Measurements from ENCODE around the gene SLC4A4.

The SLC4A4 gene

GRCh38 chr4:71441186-71442169 lies 102.7 kb downstream of the SLC4A4 start:
- no peaks in the 10 kb centered on the region for H3K36me3 ChIP-seq (ENCODE audit: control insufficient read depth, insufficient read depth, low read length)
- no peaks in the 10 kb centered on the region for H3K9me3 ChIP-seq (ENCODE audit: control insufficient read depth, insufficient read depth, low read length)
- no peak overlapping the region for H3K27ac ChIP-seq (ENCODE audit: low read length)
- H3K4me1 ChIP-seq (ENCODE audit: control insufficient read depth, insufficient read depth, low read length): no peaks in the 10 kb centered on the region; the same call in 1 of the 2 replicates
- no CpG with 5 or more reads among the region's 5 CpGs for WGBS (ENCODE audit: insufficient coverage, insufficient read length)
- H3K4me3 ChIP-seq (ENCODE audit: low read length): no peak overlapping the region
- no peaks in the 10 kb centered on the region for H3K27me3 ChIP-seq (ENCODE audit: control insufficient read depth, insufficient read depth, low read length)
- DNase-seq (ENCODE audit: low read depth, low spot score): no peak

- WGBS (ENCODE audit: insufficient coverage, insufficient read length): no CpG with 5 or more reads among the region's 3 CpGs
- Histone ChIP-seq H3K9me3 (ENCODE audit: control insufficient read depth, insufficient read depth, low read length) (no peaks in the 10 kb centered on the region), H3K27ac (ENCODE audit: low read length) (no peak overlapping the region), H3K27me3 (ENCODE audit: control insufficient read depth, insufficient read depth, low read length) (no peaks in the 10 kb centered on the region), H3K4me1 (ENCODE audit: control insufficient read depth, insufficient read depth, low read length) (no peaks in the 10 kb centered on the region; the same call in 1 of the 2 replicates), H3K4me3 (ENCODE audit: low read length) (no peak overlapping the region), H3K36me3 (ENCODE audit: control insufficient read depth, insufficient read depth, low read length) (no peaks in the 10 kb centered on the region)
- no peak for DNase-seq (ENCODE audit: low read depth, low spot score)
Measured at GRCh38 chr4:71442336-71442735, 103.5 kb downstream of the SLC4A4 start.

- DNase-seq (ENCODE audit: low read depth, low spot score): no peak
- no peak overlapping the region for H3K4me3 ChIP-seq (ENCODE audit: low read length)
- WGBS (ENCODE audit: insufficient coverage, insufficient read length): no CpG with 5 or more reads among the region's 2 CpGs
Measured at GRCh38 chr4:71444395-71444794, 105.6 kb downstream of the SLC4A4 start.

DNA sequence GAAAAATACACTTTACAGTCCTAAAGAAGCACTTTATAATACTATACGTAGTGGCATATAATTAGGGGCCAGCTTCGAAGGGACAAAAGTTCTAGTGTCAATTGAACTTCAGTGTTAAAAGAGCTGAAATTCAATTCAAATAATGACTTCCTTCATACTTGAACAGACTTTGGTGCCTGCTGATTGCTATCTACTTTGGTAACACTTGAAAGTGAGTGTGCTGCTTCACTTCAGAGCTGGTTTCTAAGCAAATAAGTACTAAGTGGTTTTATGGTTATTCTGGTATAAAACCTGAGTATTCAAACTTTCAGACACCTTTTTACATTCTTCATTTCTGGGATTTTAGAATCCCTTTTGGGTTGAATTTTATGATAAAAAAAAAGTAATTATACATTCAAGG lies 107.0 kb downstream of the SLC4A4 start:
- Histone ChIP-seq H3K9me3 (ENCODE audit: control insufficient read depth, insufficient read depth, low read length) (no peaks in the 10 kb centered on the region), H3K27me3 (ENCODE audit: control insufficient read depth, insufficient read depth, low read length) (no peaks in the 10 kb centered on the region), H3K4me3 (ENCODE audit: low read length) (no peak overlapping the region), H3K36me3 (ENCODE audit: control insufficient read depth, insufficient read depth, low read length) (no peaks in the 10 kb centered on the region), H3K27ac (ENCODE audit: low read length) (no peak overlapping the region), H3K4me1 (ENCODE audit: control insufficient read depth, insufficient read depth, low read length) (no peaks in the 10 kb centered on the region)
- no peak for DNase-seq (ENCODE audit: low read depth, low spot score)
- no CpG with 5 or more reads among the region's 2 CpGs for WGBS (ENCODE audit: insufficient coverage, insufficient read length)

More at GRCh38 chr4:71444395-71444794, 105.6 kb downstream of the SLC4A4 start:
- H3K4me1 ChIP-seq (ENCODE audit: control insufficient read depth, insufficient read depth, low read length): no peaks in the 10 kb centered on the region; the same call in 1 of the 2 replicates
- no peaks in the 10 kb centered on the region for H3K27me3 ChIP-seq (ENCODE audit: control insufficient read depth, insufficient read depth, low read length)
- no peak overlapping the region for H3K27ac ChIP-seq (ENCODE audit: low read length)
- no peaks in the 10 kb centered on the region for H3K9me3 ChIP-seq (ENCODE audit: control insufficient read depth, insufficient read depth, low read length)
- H3K36me3 ChIP-seq (ENCODE audit: control insufficient read depth, insufficient read depth, low read length): no peaks in the 10 kb centered on the region

GRCh38 chr4:71446479-71447081 lies 107.8 kb downstream of the SLC4A4 start:
- no peak overlapping the region for H3K27ac ChIP-seq (ENCODE audit: low read length)
- DNase-seq (ENCODE audit: low read depth, low spot score): no peak
- no CpG with 5 or more reads among the region's 3 CpGs for WGBS (ENCODE audit: insufficient coverage, insufficient read length)
- no peaks in the 10 kb centered on the region for H3K27me3 ChIP-seq (ENCODE audit: control insufficient read depth, insufficient read depth, low read length)
- H3K9me3 ChIP-seq (ENCODE audit: control insufficient read depth, insufficient read depth, low read length): no peaks in the 10 kb centered on the region
- H3K4me3 ChIP-seq (ENCODE audit: low read length): no peak overlapping the region
- H3K4me1 ChIP-seq (ENCODE audit: control insufficient read depth, insufficient read depth, low read length): no peaks in the 10 kb centered on the region
- H3K36me3 ChIP-seq (ENCODE audit: control insufficient read depth, insufficient read depth, low read length): no peaks in the 10 kb centered on the region

- WGBS (ENCODE audit: insufficient coverage, insufficient read length): 100% methylated on average over 1 of the region's 2 CpGs
- Histone ChIP-seq H3K27me3 (ENCODE audit: control insufficient read depth, insufficient read depth, low read length) (no peaks in the 10 kb centered on the region), H3K27ac (ENCODE audit: low read length) (no peak overlapping the region), H3K4me1 (ENCODE audit: control insufficient read depth, insufficient read depth, low read length) (no peaks in the 10 kb centered on the region), H3K9me3 (ENCODE audit: control insufficient read depth, insufficient read depth, low read length) (no peaks in the 10 kb centered on the region), H3K36me3 (ENCODE audit: control insufficient read depth, insufficient read depth, low read length) (no peaks in the 10 kb centered on the region), H3K4me3 (ENCODE audit: low read length) (no peak overlapping the region)
- no peak for DNase-seq (ENCODE audit: low read depth, low spot score)
Measured at GRCh38 chr4:71449040-71449439, 110.2 kb downstream of the SLC4A4 start.

- no peak overlapping the region for H3K4me3 ChIP-seq (ENCODE audit: low read length)
- WGBS (ENCODE audit: insufficient coverage, insufficient read length): no CpG with 5 or more reads among the region's 3 CpGs
- H3K36me3 ChIP-seq (ENCODE audit: control insufficient read depth, insufficient read depth, low read length): no peaks in the 10 kb centered on the region
Measured at GRCh38 chr4:71449878-71450277, 111.1 kb downstream of the SLC4A4 start.

DNA sequence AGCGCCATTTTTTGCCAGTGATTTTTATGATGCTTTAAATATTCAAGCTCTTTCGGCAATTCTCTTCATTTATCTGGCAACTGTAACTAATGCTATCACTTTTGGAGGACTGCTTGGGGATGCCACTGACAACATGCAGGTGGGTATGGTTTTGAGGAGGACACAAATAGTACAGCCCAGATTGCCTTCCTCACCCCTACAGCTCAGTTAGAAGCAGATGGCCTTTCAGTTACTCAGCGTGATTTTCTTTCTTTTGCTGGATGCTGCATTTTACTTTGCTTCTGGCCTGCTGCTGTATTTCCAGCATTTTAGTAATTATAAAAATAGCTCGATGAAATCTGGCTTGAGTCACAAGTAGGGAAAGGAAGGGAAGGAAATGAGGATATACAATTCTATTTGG lies 114.7 kb downstream of the SLC4A4 start:
- no peaks in the 10 kb centered on the region for H3K9me3 ChIP-seq (ENCODE audit: control insufficient read depth, insufficient read depth, low read length)
- no CpG with 5 or more reads among the region's 4 CpGs for WGBS (ENCODE audit: insufficient coverage, insufficient read length)
- H3K4me1 ChIP-seq (ENCODE audit: control insufficient read depth, insufficient read depth, low read length): no peaks in the 10 kb centered on the region
- H3K27ac ChIP-seq (ENCODE audit: low read length): no peak overlapping the region
- no peak for DNase-seq (ENCODE audit: low read depth, low spot score)
- H3K36me3 ChIP-seq (ENCODE audit: control insufficient read depth, insufficient read depth, low read length): no peaks in the 10 kb centered on the region
- H3K4me3 ChIP-seq (ENCODE audit: low read length): no peak overlapping the region
- H3K27me3 ChIP-seq (ENCODE audit: control insufficient read depth, insufficient read depth, low read length): no peaks in the 10 kb centered on the region

More at GRCh38 chr4:71449878-71450277, 111.1 kb downstream of the SLC4A4 start:
- no peak overlapping the region for H3K27ac ChIP-seq (ENCODE audit: low read length)
- no peaks in the 10 kb centered on the region for H3K4me1 ChIP-seq (ENCODE audit: control insufficient read depth, insufficient read depth, low read length)
- H3K27me3 ChIP-seq (ENCODE audit: control insufficient read depth, insufficient read depth, low read length): no peaks in the 10 kb centered on the region
- H3K9me3 ChIP-seq (ENCODE audit: control insufficient read depth, insufficient read depth, low read length): no peaks in the 10 kb centered on the region
- DNase-seq (ENCODE audit: low read depth, low spot score): no peak

- Histone ChIP-seq H3K9me3 (ENCODE audit: control insufficient read depth, insufficient read depth, low read length) (no peaks in the 10 kb centered on the region), H3K4me1 (ENCODE audit: control insufficient read depth, insufficient read depth, low read length) (no peaks in the 10 kb centered on the region), H3K4me3 (ENCODE audit: low read length) (no peak overlapping the region), H3K27me3 (ENCODE audit: control insufficient read depth, insufficient read depth, low read length) (no peaks in the 10 kb centered on the region), H3K27ac (ENCODE audit: low read length) (no peak overlapping the region), H3K36me3 (ENCODE audit: control insufficient read depth, insufficient read depth, low read length) (no peaks in the 10 kb centered on the region)
- no CpG with 5 or more reads among the region's 1 CpG for WGBS (ENCODE audit: insufficient coverage, insufficient read length)
- DNase-seq (ENCODE audit: low read depth, low spot score): no peak
Measured at GRCh38 chr4:71456841-71457240, 118.0 kb downstream of the SLC4A4 start.

GRCh38 chr4:71460371-71460770 lies 121.6 kb downstream of the SLC4A4 start:
- Histone ChIP-seq H3K4me3 (ENCODE audit: low read length) (no peak overlapping the region), H3K27me3 (ENCODE audit: control insufficient read depth, insufficient read depth, low read length) (no peaks in the 10 kb centered on the region), H3K4me1 (ENCODE audit: control insufficient read depth, insufficient read depth, low read length) (no peaks in the 10 kb centered on the region), H3K27ac (ENCODE audit: low read length) (no peak overlapping the region), H3K36me3 (ENCODE audit: control insufficient read depth, insufficient read depth, low read length) (no peaks in the 10 kb centered on the region), H3K9me3 (ENCODE audit: control insufficient read depth, insufficient read depth, low read length) (no peaks in the 10 kb centered on the region)
- no peak for DNase-seq (ENCODE audit: low read depth, low spot score)
- WGBS (ENCODE audit: insufficient coverage, insufficient read length): no CpG with 5 or more reads among the region's 4 CpGs

Measured in iPS DF 6.9 (cell line).